HL-60 (cell line): Measurements from ENCODE around the gene PTPRM.

Experiments used
- GABPA ChIP-seq: IDR thresholded peaks from 2 replicates; pipeline ENCODE4 v1.6.1; 2012; ENCODE audit warnings: low read depth
- POLR2AphosphoS5 ChIP-seq: IDR thresholded peaks from 2 replicates; pipeline ENCODE4 v1.6.1; 2012; ENCODE audit warnings: low read depth
- SPI1 ChIP-seq: IDR thresholded peaks from 2 replicates; pipeline ENCODE4 v1.6.1; 2012; ENCODE audit warnings: low read depth, mild to moderate bottlenecking, borderline replicate concordance
- TF ChIP-seq, protein P1 (sequence below): IDR thresholded peaks from one replicate; pipeline ENCODE4 v1.5.1; 2011; ENCODE audit warnings: low read length, control low read depth, inconsistent platforms; ENCODE audit not compliant: insufficient read depth
- TF ChIP-seq, protein P2 (sequence below): IDR thresholded peaks from 2 replicates; pipeline ENCODE4 v1.6.1; 2012; ENCODE audit warnings: low read depth; ENCODE audit not compliant: insufficient replicate concordance

DNA sequence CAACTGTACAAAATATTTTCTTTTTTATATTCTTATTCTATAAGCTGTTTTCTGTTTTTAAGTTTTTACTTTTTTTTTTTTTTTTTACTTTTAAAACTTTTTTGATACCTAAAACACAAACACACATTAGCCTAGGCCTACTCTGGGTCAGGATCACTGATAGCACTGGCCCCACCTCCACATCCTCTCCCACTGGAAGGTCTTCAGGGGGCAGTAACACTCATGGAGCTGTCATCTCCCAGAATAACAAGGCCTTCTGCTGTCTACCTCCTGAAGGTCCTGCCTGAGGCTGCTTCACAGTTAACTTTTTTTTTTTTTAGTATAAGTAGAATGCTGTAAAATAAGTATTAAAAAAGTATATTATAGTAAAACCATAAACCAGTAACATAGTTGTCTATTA lies 415.1 kb downstream of the PTPRM start:
- TF ChIP-seq, protein P1, sequence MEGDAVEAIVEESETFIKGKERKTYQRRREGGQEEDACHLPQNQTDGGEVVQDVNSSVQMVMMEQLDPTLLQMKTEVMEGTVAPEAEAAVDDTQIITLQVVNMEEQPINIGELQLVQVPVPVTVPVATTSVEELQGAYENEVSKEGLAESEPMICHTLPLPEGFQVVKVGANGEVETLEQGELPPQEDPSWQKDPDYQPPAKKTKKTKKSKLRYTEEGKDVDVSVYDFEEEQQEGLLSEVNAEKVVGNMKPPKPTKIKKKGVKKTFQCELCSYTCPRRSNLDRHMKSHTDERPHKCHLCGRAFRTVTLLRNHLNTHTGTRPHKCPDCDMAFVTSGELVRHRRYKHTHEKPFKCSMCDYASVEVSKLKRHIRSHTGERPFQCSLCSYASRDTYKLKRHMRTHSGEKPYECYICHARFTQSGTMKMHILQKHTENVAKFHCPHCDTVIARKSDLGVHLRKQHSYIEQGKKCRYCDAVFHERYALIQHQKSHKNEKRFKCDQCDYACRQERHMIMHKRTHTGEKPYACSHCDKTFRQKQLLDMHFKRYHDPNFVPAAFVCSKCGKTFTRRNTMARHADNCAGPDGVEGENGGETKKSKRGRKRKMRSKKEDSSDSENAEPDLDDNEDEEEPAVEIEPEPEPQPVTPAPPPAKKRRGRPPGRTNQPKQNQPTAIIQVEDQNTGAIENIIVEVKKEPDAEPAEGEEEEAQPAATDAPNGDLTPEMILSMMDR = no peak
- TF ChIP-seq GABPA (no peak), POLR2AphosphoS5 (no peak), SPI1 (no peak)
- TF ChIP-seq, protein P2, sequence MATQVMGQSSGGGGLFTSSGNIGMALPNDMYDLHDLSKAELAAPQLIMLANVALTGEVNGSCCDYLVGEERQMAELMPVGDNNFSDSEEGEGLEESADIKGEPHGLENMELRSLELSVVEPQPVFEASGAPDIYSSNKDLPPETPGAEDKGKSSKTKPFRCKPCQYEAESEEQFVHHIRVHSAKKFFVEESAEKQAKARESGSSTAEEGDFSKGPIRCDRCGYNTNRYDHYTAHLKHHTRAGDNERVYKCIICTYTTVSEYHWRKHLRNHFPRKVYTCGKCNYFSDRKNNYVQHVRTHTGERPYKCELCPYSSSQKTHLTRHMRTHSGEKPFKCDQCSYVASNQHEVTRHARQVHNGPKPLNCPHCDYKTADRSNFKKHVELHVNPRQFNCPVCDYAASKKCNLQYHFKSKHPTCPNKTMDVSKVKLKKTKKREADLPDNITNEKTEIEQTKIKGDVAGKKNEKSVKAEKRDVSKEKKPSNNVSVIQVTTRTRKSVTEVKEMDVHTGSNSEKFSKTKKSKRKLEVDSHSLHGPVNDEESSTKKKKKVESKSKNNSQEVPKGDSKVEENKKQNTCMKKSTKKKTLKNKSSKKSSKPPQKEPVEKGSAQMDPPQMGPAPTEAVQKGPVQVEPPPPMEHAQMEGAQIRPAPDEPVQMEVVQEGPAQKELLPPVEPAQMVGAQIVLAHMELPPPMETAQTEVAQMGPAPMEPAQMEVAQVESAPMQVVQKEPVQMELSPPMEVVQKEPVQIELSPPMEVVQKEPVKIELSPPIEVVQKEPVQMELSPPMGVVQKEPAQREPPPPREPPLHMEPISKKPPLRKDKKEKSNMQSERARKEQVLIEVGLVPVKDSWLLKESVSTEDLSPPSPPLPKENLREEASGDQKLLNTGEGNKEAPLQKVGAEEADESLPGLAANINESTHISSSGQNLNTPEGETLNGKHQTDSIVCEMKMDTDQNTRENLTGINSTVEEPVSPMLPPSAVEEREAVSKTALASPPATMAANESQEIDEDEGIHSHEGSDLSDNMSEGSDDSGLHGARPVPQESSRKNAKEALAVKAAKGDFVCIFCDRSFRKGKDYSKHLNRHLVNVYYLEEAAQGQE = no peak
